ENCODE results near the gene NKD1. TPM values are rescaled to one million over a fixed set of nuclear protein-coding genes. Genes with fewer than 3 reads are reported as not detected.

The NKD1 gene
- total and polyA plus RNA-seq, 5 experiments from 2014 or later: 0.07 to 5.9 (median 1.4) TPM

- Mint-ChIP-seq H3K4me3 (peak overlapping the region in 1 of 10 donors; percentile 6), H3K36me3 (peaks cover 4 to 7% (median 5%) of the 10 kb centered on the region in 3 donors), H3K27ac (no peak overlapping the region), H3K4me1 (peaks cover 6 to 12% (median 10%) of the 10 kb centered on the region in 4 donors), H3K9me3 (no peaks in the 10 kb centered on the region), H3K27me3 (no peaks in the 10 kb centered on the region)
- ATAC-seq (no peak), DNase-seq (no peak)
- POLR2A ChIA-PET: no interaction called here
Observed at GRCh38 chr16:50637716-50638602, 89.8 kb downstream of the NKD1 start.

- peaks cover 4 to 5% (median 4%) of the 10 kb centered on the region in 3 donors for H3K36me3 Mint-ChIP-seq
Observed at GRCh38 chr16:50638816-50639670, 90.8 kb downstream of the NKD1 start.

GRCh38 chr16:50640391-50640790, 92.2 kb downstream of the NKD1 start:
- no peaks in the 10 kb centered on the region for H3K36me3 Mint-ChIP-seq
- DNase-seq (no peak), ATAC-seq (no peak)
- no peaks in the 10 kb centered on the region for H3K27me3 Mint-ChIP-seq
- H3K4me1 Mint-ChIP-seq: peaks cover 10 to 20% (median 16%) of the 10 kb centered on the region in 4 donors
- no peaks in the 10 kb centered on the region for H3K9me3 Mint-ChIP-seq
- POLR2A ChIA-PET: interaction anchor here (0.6 kb wide), 1 partner anchor 153 kb away, joined by 3 read pairs; no protein-coding TSS in a partner anchor
- H3K27ac Mint-ChIP-seq: peak overlapping the region in 2 of 10 donors; percentile 37 to 69
- H3K4me3 Mint-ChIP-seq: no peak overlapping the region

More at GRCh38 chr16:50638816-50639670, 90.8 kb downstream of the NKD1 start:
- no peaks in the 10 kb centered on the region for H3K9me3 Mint-ChIP-seq
- no peak for DNase-seq
- H3K27ac Mint-ChIP-seq: peak overlapping the region in 1 of 10 donors; percentile 42
- H3K27me3 Mint-ChIP-seq: no peaks in the 10 kb centered on the region
- POLR2A ChIA-PET: no interaction called here
- H3K4me3 Mint-ChIP-seq: no peak overlapping the region
- ATAC-seq: no peak
- H3K4me1 Mint-ChIP-seq: peaks cover 6 to 12% (median 10%) of the 10 kb centered on the region in 4 donors

GRCh38 chr16:50640919-50641817, 93.0 kb downstream of the NKD1 start:
- Mint-ChIP-seq H3K36me3 (no peaks in the 10 kb centered on the region), H3K4me3 (no peak overlapping the region), H3K27me3 (no peaks in the 10 kb centered on the region), H3K4me1 (peaks cover 10 to 14% (median 12%) of the 10 kb centered on the region in 4 donors), H3K27ac (peak overlapping the region in 1 of 10 donors; percentile 1), H3K9me3 (no peaks in the 10 kb centered on the region)
- DNase-seq (no peak), ATAC-seq (no peak)
- POLR2A ChIA-PET: interaction anchor here (0.6 to 0.7 kb wide), 2 partner anchors 65 to 345 kb away, joined by 3 read pairs; no protein-coding TSS in a partner anchor

GRCh38 chr16:50641818-50642187, 93.6 kb downstream of the NKD1 start:
- Mint-ChIP-seq H3K27me3 (no peaks in the 10 kb centered on the region), H3K4me3 (no peak overlapping the region), H3K27ac (no peak overlapping the region), H3K4me1 (peaks cover 6 to 14% (median 9%) of the 10 kb centered on the region in 4 donors), H3K36me3 (no peaks in the 10 kb centered on the region), H3K9me3 (no peaks in the 10 kb centered on the region)
- ATAC-seq (no peak), DNase-seq (no peak)
- POLR2A ChIA-PET: interaction anchor here (0.6 to 0.7 kb wide), 2 partner anchors 66 to 345 kb away, joined by 3 read pairs; no protein-coding TSS in a partner anchor

GRCh38 chr16:50642349-50642748, 94.2 kb downstream of the NKD1 start:
- DNase-seq (no peak), ATAC-seq (no peak)
- Mint-ChIP-seq H3K9me3 (no peaks in the 10 kb centered on the region), H3K36me3 (no peaks in the 10 kb centered on the region), H3K4me3 (no peak overlapping the region), H3K27ac (no peak overlapping the region), H3K27me3 (no peaks in the 10 kb centered on the region), H3K4me1 (peaks cover 4 to 14% (median 8%) of the 10 kb centered on the region in 4 donors)
- POLR2A ChIA-PET: no interaction called here

GRCh38 chr16:50643192-50643591, 95.0 kb downstream of the NKD1 start:
- DNase-seq (no peak), ATAC-seq (no peak)
- POLR2A ChIA-PET: no interaction called here
- Mint-ChIP-seq H3K4me1 (peaks cover 4 to 14% (median 8%) of the 10 kb centered on the region in 4 donors), H3K4me3 (no peak overlapping the region), H3K36me3 (no peaks in the 10 kb centered on the region), H3K27me3 (no peaks in the 10 kb centered on the region), H3K9me3 (no peaks in the 10 kb centered on the region), H3K27ac (no peak overlapping the region)

GRCh38 chr16:50644245-50644644, 96.0 kb downstream of the NKD1 start:
- H3K4me3 Mint-ChIP-seq: no peak overlapping the region
- H3K27me3 Mint-ChIP-seq: no peaks in the 10 kb centered on the region
- DNase-seq: no peak
- POLR2A ChIA-PET: no interaction called here
- peaks cover 4 to 12% (median 8%) of the 10 kb centered on the region in 4 donors for H3K4me1 Mint-ChIP-seq
- no peaks in the 10 kb centered on the region for H3K36me3 Mint-ChIP-seq
- no peak for ATAC-seq
- no peak overlapping the region for H3K27ac Mint-ChIP-seq
- no peaks in the 10 kb centered on the region for H3K9me3 Mint-ChIP-seq

- ATAC-seq (peak; percentile 78 to 90), DNase-seq (peak in 8 of 10 donors; percentile 21 to 79 (median 44))
- no peaks in the 10 kb centered on the region for H3K9me3 Mint-ChIP-seq
- H3K4me3 Mint-ChIP-seq: no peak overlapping the region
- peak overlapping the region in 4 of 10 donors; percentile 29 to 81 (median 56) for H3K27ac Mint-ChIP-seq
- H3K27me3 Mint-ChIP-seq: no peaks in the 10 kb centered on the region
- H3K4me1 Mint-ChIP-seq: peaks cover 4 to 9% (median 7%) of the 10 kb centered on the region in 4 donors
- POLR2A ChIA-PET: interaction anchor here (0.7 to 1.1 kb wide), 2 partner anchors 9 to 20 kb away, joined by 3 to 4 read pairs; no protein-coding TSS in a partner anchor
- no peaks in the 10 kb centered on the region for H3K36me3 Mint-ChIP-seq
Observed at GRCh38 chr16:50644729-50645128, 96.5 kb downstream of the NKD1 start.

GRCh38 chr16:50645563-50646220, 97.5 kb downstream of the NKD1 start:
- Mint-ChIP-seq H3K4me3 (no peak overlapping the region), H3K36me3 (peaks cover 0 to 4% (median 0%) of the 10 kb centered on the region in 3 donors), H3K27ac (peak overlapping the region in 2 of 10 donors; percentile 22 to 53), H3K27me3 (no peaks in the 10 kb centered on the region), H3K9me3 (no peaks in the 10 kb centered on the region), H3K4me1 (peaks cover 4 to 9% (median 8%) of the 10 kb centered on the region in 4 donors)
- no peak for ATAC-seq
- DNase-seq: no peak
- POLR2A ChIA-PET: interaction anchor here (0.7 to 1.1 kb wide), 2 partner anchors 10 to 19 kb away, joined by 3 to 4 read pairs; no protein-coding TSS in a partner anchor

- Mint-ChIP-seq H3K27me3 (no peaks in the 10 kb centered on the region), H3K4me3 (no peak overlapping the region), H3K27ac (no peak overlapping the region), H3K9me3 (no peaks in the 10 kb centered on the region), H3K36me3 (peaks cover 0 to 4% (median 0%) of the 10 kb centered on the region in 3 donors), H3K4me1 (peaks cover 4 to 9% (median 7%) of the 10 kb centered on the region in 4 donors)
- no peak for DNase-seq
- no peak for ATAC-seq
- POLR2A ChIA-PET: no interaction called here
Observed at GRCh38 chr16:50646345-50646744, 98.1 kb downstream of the NKD1 start.

Data from naive thymus-derived CD8-positive, alpha-beta T cell (primary cell).